ENCODE measurements around the gene TOMM20.

DNA sequence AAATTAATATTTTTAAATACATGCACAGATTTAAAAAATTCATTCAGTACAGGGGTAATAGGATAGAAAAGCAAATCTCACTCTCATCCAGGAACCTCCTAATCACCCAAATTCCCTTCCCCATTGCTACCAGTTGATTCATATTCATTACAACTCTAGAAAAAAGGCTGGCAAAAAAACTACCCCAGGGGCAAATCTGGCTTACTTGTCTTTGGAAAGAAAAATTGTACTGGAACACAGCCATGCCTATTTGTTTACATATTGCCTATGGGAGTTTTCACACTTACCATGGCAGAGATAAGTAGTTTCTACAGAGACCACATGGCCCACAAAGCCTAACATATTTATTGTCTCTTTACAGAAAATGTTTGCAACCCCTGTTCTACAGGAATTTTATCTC, 41.3 kb upstream of the TOMM20 start:
- TF ChIP-seq POLR2A (IDR thresholded peaks at IDR 0.05; ENCODE audit: low read length), result no peak
- TF ChIP-seq GATA1 (IDR thresholded peaks at IDR 0.05; ENCODE audit: low read depth, low read length), result no peak
